ENCODE measurements around the gene SPTSSB.

GRCh38 chr3:161295325-161295724 lies 76.0 kb downstream of the SPTSSB start:
- TF ChIP-seq CTCF (conservative IDR thresholded peaks at IDR 0.05; ENCODE audit: low read length) (no peak), EZH2phosphoT487 (IDR thresholded peaks at IDR 0.05; ENCODE audit: borderline replicate concordance, low read depth, low read length) (no peak)
